Lower lobe of right lung (tissue), 2 donors: Measurements from ENCODE around the gene TMSB10. TPM values are rescaled to one million over a fixed set of nuclear protein-coding genes. Genes with fewer than 3 reads are reported as not detected.

Source experiments
- ATAC-seq, 2 donors: fragments of 200-7000 bp; cut with Tn5 transposase; one replicate each; pipeline ENCODE4 v1.9.1; 2020 to 2022; ENCODE audit warnings: mild to moderate bottlenecking in 2 of 2, moderate library complexity in 2 of 2
- DNase-seq: peaks from one replicate; pipeline ENCODE4 v3.0.0-alpha.2; 2020
- H3K27ac ChIP-seq: fragments of 200-600 bp; one replicate; pipeline ENCODE4 v1.8.0; 2022
- H3K27me3 ChIP-seq: fragments of 200-600 bp; one replicate; pipeline ENCODE4 v1.8.0; 2022; ENCODE audit warnings: low read depth
- H3K36me3 ChIP-seq: fragments of 200-600 bp; one replicate; pipeline ENCODE4 v1.8.0; 2022; ENCODE audit warnings: mild to moderate bottlenecking
- H3K4me1 ChIP-seq: fragments of 200-600 bp; one replicate; pipeline ENCODE4 v1.8.0; 2022
- H3K4me3 ChIP-seq: fragments of 200-600 bp; one replicate; pipeline ENCODE4 v1.8.0; 2022; ENCODE audit warnings: mild to moderate bottlenecking
- H3K9me3 ChIP-seq: fragments of 200-600 bp; one replicate; pipeline ENCODE4 v1.8.0; 2022
- CTCF ChIP-seq: fragments of 200-600 bp; IDR thresholded peaks from one replicate; pipeline ENCODE4 v1.8.0; 2022; ENCODE audit warnings: antibody characterized with exemption, mild to moderate bottlenecking
- intact Hi-C: fragments of 100-400 bp; cut with DNase I; formaldehyde crosslinking; loops from one replicate; pipeline ENCODE4 v1.11.0; 2022
- long read RNA-seq: library from polyadenylated mRNA; unstranded; transcript quantifications from one replicate; pipeline ENCODE4 v2.0.0, GENCODE V29; 2021
- total RNA-seq: library from RNA; stranded (reverse); fragmentation: NEBNext Ultra II Directional; extraction: Animal tissue kit (Norgen Biotek cat#: 25700); gene quantifications from one replicate; pipeline ENCODE4 v1.2.1, GENCODE V29; 2021
- donor health status: DM: no; HTN: yes; CAD: no; lungs with severe emphysema.

The TMSB10 gene
- total RNA-seq = 1,739 TPM
- long read RNA-seq, transcript TMSB10-201 (3 exons, 496 nt) = major isoform, 951 of 1,037 reads
- long read RNA-seq, partial matches to known transcripts = 74 of 1,037 reads
- long read RNA-seq, other reads (novel, unspliced or antisense) = 12 of 1,037 reads

GRCh38 chr2:84905181-84906107 lies at the start of gene TMSB10:
TMSB10 (plus strand) TSS chr2:84905656.
- Histone ChIP-seq H3K27ac (peak within 1 kb of the TSS; percentile 95), H3K27me3 (no peaks in the 10 kb centered on the region), H3K4me3 (peak within 1 kb of the TSS; percentile 73), H3K36me3 (no peaks in the 10 kb centered on the region), H3K4me1 (peaks cover 30% of the 10 kb centered on the region), H3K9me3 (no peaks in the 10 kb centered on the region)
- ATAC-seq = peak; percentile 92 to 95
- peak; percentile 91 for DNase-seq
- intact Hi-C loops = no loop called here
- peak; percentile 30 for TF ChIP-seq CTCF

GRCh38 chr2:84855731-84856130 lies 49.7 kb upstream of the TMSB10 start:
- intact Hi-C loops = no loop called here
- Histone ChIP-seq H3K4me1 (no peaks in the 10 kb centered on the region), H3K9me3 (no peaks in the 10 kb centered on the region), H3K4me3 (no peak overlapping the region), H3K36me3 (no peaks in the 10 kb centered on the region), H3K27me3 (no peaks in the 10 kb centered on the region), H3K27ac (no peak overlapping the region)
- TF ChIP-seq CTCF = no peak
- ATAC-seq (no peak), DNase-seq (no peak)

GRCh38 chr2:84856787-84857186 lies 48.7 kb upstream of the TMSB10 start:
- no peaks in the 10 kb centered on the region for H3K4me1 ChIP-seq
- no peaks in the 10 kb centered on the region for H3K36me3 ChIP-seq
- no peaks in the 10 kb centered on the region for H3K9me3 ChIP-seq
- intact Hi-C loops = no loop called here
- TF ChIP-seq CTCF = no peak
- no peaks in the 10 kb centered on the region for H3K27me3 ChIP-seq
- H3K27ac ChIP-seq = no peak overlapping the region
- H3K4me3 ChIP-seq = no peak overlapping the region
- DNase-seq = no peak
- no peak for ATAC-seq

- DNase-seq = no peak
- no peaks in the 10 kb centered on the region for H3K9me3 ChIP-seq
- H3K4me1 ChIP-seq = no peaks in the 10 kb centered on the region
- no peak overlapping the region for H3K4me3 ChIP-seq
- no peak for ATAC-seq
- no peak overlapping the region for H3K27ac ChIP-seq
- no peaks in the 10 kb centered on the region for H3K27me3 ChIP-seq
- intact Hi-C loops = no loop called here
- no peak for TF ChIP-seq CTCF
- no peaks in the 10 kb centered on the region for H3K36me3 ChIP-seq
Observed at GRCh38 chr2:84857566-84857965, 47.9 kb upstream of the TMSB10 start.

GRCh38 chr2:84858123-84858522 lies 47.3 kb upstream of the TMSB10 start:
- DNase-seq (no peak), ATAC-seq (no peak)
- Histone ChIP-seq H3K27me3 (no peaks in the 10 kb centered on the region), H3K27ac (no peak overlapping the region), H3K9me3 (no peaks in the 10 kb centered on the region), H3K4me3 (no peak overlapping the region), H3K36me3 (no peaks in the 10 kb centered on the region), H3K4me1 (no peaks in the 10 kb centered on the region)
- TF ChIP-seq CTCF = no peak
- intact Hi-C loops = no loop called here
